ENCODE data around the gene NUCB1. TPM values are rescaled to one million over a fixed set of nuclear protein-coding genes. Genes with fewer than 3 reads are reported as not detected.

The NUCB1 gene
- total RNA-seq, 2 experiments from 2014 or later, result 90.6 to 91.7 TPM

DNA sequence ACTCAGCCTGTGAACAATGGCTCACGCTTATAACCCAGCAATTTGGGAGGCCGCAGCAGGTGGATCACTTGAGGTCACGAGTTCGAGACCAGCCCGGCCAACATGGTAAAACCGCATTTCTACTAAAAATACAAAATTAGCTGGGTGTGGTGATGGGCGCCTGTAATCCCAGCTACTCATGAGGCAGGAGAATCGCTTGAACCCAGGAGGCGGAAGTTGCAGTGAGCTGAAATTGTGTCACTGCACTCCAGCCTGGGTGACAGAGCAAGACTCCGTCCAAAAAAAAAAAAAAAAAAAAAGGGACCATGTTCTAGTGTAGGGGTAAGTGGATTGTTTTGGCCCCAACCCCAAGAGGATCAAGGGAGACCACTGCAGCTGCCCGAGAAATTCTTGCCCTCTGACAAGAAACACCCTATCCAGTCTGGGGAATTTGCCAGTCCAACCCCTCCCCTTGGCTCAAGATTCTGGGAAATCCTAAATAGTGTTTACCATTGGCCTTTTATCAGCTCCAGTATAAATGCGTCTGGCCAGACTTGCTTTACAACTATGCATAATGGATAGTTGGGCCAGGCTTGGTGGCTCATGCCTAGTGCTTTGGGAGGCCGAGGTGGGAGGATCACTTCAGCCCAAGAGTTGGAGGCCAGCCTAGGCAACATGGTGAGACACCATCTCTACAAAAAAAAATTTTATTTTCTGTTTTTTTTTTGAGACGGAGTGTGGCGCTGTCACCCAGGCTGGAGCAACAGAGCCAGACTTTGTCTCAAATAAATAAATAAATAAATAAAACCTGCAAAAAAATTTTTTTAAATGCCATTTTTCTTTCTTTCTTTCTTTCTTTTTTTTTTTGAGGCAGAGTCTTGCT lies 28.3 kb downstream of the NUCB1 start:
- no peak for DNase-seq
- no peaks in the 10 kb centered on the region for H3K9me3 Mint-ChIP-seq
- H3K27ac Mint-ChIP-seq, result no peak overlapping the region
- H3K36me3 Mint-ChIP-seq, result no peaks in the 10 kb centered on the region
- peaks cover 6% of the 10 kb centered on the region for H3K27me3 Mint-ChIP-seq
- H3K4me1 Mint-ChIP-seq, result peaks cover 7% of the 10 kb centered on the region
- no peak overlapping the region for H3K4me3 Mint-ChIP-seq

DNA sequence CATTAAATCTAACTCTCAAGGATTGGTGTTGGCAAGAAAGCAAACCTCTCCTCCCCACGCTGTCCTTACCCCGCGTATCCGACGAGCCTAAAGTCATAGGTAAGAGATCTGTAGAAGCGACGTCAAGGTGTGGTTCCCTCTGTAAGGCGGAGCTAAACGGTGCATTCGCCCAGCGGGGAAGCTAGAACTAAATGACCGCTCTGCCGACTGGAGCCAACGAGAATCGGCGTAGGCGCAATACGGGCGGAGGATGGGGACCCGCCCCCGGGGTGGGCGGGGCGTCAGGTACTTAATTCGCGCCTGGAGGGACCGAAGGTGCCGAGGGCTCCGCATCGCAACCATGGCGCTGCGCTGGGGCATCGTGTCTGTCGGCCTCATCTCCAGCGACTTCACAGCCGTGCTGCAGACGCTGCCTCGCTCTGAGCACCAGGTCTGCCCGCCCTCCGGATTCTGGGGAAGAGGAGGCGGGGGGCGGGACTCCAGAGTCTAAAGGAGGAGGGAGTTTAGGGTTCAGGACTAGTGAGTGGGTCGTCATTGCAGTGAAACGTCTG lies 33.3 kb downstream of the NUCB1 start, which contains the start of gene DHDH:
Gene DHDH (plus strand): TSS at position 318 of the 551 bp plus-strand sequence. CDS start 23 bp downstream, at position 341.
- DNase-seq, result peak; percentile 85
- H3K4me3 Mint-ChIP-seq, result peak within 1 kb of the TSS; percentile 79
- peaks cover 6% of the 10 kb centered on the region for H3K27me3 Mint-ChIP-seq
- H3K36me3 Mint-ChIP-seq, result no peaks in the 10 kb centered on the region
- H3K9me3 Mint-ChIP-seq, result no peaks in the 10 kb centered on the region
- peak within 1 kb of the TSS; percentile 25 for H3K27ac Mint-ChIP-seq
- peaks cover 10% of the 10 kb centered on the region for H3K4me1 Mint-ChIP-seq

DNA sequence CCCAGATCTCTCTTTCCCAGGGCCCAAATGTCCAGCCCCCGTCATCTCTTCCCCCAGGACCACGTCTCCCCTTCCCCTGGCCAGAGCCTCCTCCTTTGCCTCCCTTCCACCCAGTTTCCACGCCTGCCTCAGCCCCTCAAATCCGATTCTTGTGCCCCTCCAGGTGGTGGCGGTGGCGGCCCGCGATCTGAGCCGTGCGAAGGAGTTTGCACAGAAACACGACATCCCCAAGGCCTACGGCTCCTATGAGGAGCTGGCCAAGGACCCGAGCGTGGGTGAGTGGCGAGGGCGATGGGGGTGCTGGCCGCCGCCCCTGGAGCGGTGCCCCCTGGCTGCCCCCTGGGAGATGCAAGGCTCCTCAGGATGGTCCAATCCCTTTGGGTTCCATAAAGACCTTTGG lies 34.7 kb downstream of the NUCB1 start:
- Mint-ChIP-seq H3K36me3 (peaks cover 4% of the 10 kb centered on the region), H3K27me3 (peaks cover 6% of the 10 kb centered on the region), H3K4me3 (no peak overlapping the region), H3K27ac (no peak overlapping the region), H3K4me1 (peaks cover 10% of the 10 kb centered on the region), H3K9me3 (no peaks in the 10 kb centered on the region)
- DNase-seq, result no peak

DNA sequence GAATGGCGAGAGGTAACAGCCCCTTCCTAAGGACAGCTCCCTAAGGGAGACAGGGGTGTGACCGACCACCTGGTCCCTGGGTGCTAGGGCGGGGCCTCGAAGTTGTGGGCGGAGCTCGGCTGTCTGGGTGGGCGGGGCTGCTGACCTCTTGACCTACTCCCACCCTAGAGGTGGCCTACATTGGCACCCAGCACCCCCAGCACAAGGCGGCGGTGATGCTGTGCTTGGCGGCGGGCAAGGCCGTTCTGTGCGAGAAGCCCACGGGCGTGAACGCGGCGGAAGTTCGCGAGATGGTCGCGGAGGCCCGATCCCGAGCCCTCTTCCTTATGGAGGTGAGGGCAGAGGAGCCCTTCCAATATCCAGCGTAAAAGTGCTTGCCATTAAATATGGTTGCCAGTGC lies 35.8 kb downstream of the NUCB1 start:
- no peak for DNase-seq
- peaks cover 9% of the 10 kb centered on the region for H3K36me3 Mint-ChIP-seq
- H3K4me3 Mint-ChIP-seq, result no peak overlapping the region
- H3K27ac Mint-ChIP-seq, result no peak overlapping the region
- no peaks in the 10 kb centered on the region for H3K9me3 Mint-ChIP-seq
- peaks cover 10% of the 10 kb centered on the region for H3K4me1 Mint-ChIP-seq
- peaks cover 6% of the 10 kb centered on the region for H3K27me3 Mint-ChIP-seq

DNA sequence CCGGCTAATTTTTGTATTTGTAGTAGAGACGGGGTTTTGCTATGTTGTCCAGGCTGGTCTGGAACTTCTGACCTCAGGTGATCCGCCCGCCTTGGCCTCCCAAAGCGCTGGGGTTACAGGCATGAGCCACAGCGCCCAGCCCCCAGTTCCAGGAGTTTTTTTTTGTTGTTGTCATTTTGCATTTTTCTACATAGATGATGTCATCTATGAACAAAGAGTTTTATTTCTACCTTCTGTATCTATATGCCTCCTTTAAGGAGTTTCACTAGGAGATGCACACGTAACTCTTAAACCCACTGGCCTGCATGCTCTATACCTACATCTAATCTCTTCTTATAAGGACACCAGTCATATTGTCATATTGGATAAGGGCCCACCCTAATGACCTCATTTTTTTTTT lies 38.1 kb downstream of the NUCB1 start:
- no peak overlapping the region for H3K27ac Mint-ChIP-seq

DNA sequence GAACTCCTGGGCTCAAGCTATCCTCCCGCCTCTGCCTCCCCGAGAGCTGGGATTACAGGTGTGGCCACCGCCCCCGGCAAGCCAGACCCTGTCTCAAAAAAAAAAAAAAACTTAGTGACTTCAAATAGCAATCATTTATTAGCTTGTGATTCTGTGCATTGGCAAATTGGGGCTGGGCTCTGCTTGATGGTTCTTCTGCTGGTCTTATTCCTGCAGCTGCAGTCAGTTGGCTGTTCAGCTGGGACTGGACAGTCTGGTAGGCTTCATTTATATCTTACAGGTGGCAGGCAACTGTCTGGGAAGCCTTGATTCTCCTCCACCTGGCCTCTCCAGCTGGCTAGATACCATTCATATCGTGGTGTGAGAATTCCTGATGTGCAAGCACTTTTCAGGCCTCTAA lies 40.8 kb downstream of the NUCB1 start:
- no peaks in the 10 kb centered on the region for H3K9me3 Mint-ChIP-seq
- H3K27ac Mint-ChIP-seq, result no peak overlapping the region
- peaks cover 18% of the 10 kb centered on the region for H3K36me3 Mint-ChIP-seq
- H3K4me3 Mint-ChIP-seq, result no peak overlapping the region
- H3K4me1 Mint-ChIP-seq, result no peaks in the 10 kb centered on the region
- no peaks in the 10 kb centered on the region for H3K27me3 Mint-ChIP-seq
- DNase-seq, result no peak

More for the DNA sequence above, 38.1 kb downstream of the NUCB1 start:
- no peaks in the 10 kb centered on the region for H3K9me3 Mint-ChIP-seq
- H3K36me3 Mint-ChIP-seq, result peaks cover 18% of the 10 kb centered on the region
- no peak for DNase-seq
- H3K4me1 Mint-ChIP-seq, result peaks cover 8% of the 10 kb centered on the region
- H3K4me3 Mint-ChIP-seq, result no peak overlapping the region
- H3K27me3 Mint-ChIP-seq, result peaks cover under 1% of the 10 kb centered on the region

DNA sequence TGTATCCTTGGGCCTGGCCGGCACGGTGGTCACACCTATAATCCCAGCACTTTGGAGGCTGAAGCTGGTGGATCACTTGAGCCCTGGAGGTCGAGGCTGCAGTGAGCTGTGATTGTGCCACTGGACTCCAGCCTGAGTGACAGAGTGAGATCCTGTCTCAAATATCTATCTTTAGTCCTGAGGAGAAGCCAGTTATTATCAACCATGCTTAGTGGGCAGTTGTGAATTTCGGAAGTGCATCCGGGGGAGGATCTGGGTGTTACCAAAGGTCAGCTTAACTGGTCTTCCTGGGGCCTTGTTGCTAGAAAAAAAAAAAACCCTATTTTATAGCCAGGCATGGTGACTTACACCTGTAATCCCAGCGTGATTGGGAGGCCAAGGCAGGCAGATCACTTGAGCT lies 43.0 kb downstream of the NUCB1 start:
- Mint-ChIP-seq H3K9me3 (peaks cover 2% of the 10 kb centered on the region), H3K27me3 (no peaks in the 10 kb centered on the region), H3K4me3 (no peak overlapping the region), H3K4me1 (no peaks in the 10 kb centered on the region), H3K27ac (no peak overlapping the region), H3K36me3 (peaks cover 18% of the 10 kb centered on the region)
- DNase-seq, result no peak

DNA sequence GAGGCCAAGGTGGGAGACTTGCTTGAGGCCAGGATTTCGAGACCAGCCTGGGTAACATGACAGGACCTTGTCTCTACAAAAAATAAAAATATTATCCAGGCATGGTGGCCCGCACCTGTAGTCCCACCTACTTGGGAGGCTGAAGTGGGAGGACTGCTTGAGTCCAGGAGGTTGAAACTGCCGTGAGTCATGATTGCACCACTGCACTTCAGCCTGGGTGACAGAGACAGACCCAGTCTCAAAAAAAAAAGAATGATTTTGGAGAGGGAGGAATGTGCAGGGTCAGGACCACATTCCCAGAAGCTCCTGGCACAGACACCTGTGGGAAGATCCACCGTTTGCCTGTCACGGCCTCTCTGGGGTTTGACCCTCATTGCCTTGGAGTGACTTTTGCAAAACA lies 45.3 kb downstream of the NUCB1 start:
- no peak overlapping the region for H3K27ac Mint-ChIP-seq
- no peak for DNase-seq
- H3K9me3 Mint-ChIP-seq, result peaks cover 4% of the 10 kb centered on the region
- H3K4me1 Mint-ChIP-seq, result no peaks in the 10 kb centered on the region
- H3K4me3 Mint-ChIP-seq, result no peak overlapping the region
- H3K27me3 Mint-ChIP-seq, result no peaks in the 10 kb centered on the region
- H3K36me3 Mint-ChIP-seq, result peaks cover 12% of the 10 kb centered on the region

DNA sequence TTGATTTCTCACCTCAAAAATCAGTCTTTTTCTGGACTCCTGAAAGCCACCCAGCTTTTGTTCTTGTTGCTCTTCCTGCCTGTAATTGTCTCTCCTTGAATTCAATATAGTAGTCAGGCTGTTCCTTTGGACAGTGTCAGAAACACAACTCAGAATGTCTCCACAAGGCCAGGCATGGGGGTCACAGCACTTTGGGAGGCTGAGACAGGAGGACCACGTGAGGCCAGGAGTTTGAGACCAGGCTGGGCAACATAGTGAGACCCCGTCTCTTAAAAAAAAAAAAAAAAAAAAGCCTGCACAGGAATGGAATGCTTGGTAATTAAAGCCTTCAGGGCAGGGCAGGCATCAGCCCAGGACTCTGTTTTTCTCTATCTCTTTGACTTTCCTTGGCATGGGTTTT lies 45.7 kb downstream of the NUCB1 start:
- DNase-seq, result no peak
- Mint-ChIP-seq H3K4me1 (no peaks in the 10 kb centered on the region), H3K4me3 (no peak overlapping the region), H3K27me3 (no peaks in the 10 kb centered on the region), H3K9me3 (peaks cover 4% of the 10 kb centered on the region), H3K36me3 (peaks cover 10% of the 10 kb centered on the region), H3K27ac (no peak overlapping the region)

DNA sequence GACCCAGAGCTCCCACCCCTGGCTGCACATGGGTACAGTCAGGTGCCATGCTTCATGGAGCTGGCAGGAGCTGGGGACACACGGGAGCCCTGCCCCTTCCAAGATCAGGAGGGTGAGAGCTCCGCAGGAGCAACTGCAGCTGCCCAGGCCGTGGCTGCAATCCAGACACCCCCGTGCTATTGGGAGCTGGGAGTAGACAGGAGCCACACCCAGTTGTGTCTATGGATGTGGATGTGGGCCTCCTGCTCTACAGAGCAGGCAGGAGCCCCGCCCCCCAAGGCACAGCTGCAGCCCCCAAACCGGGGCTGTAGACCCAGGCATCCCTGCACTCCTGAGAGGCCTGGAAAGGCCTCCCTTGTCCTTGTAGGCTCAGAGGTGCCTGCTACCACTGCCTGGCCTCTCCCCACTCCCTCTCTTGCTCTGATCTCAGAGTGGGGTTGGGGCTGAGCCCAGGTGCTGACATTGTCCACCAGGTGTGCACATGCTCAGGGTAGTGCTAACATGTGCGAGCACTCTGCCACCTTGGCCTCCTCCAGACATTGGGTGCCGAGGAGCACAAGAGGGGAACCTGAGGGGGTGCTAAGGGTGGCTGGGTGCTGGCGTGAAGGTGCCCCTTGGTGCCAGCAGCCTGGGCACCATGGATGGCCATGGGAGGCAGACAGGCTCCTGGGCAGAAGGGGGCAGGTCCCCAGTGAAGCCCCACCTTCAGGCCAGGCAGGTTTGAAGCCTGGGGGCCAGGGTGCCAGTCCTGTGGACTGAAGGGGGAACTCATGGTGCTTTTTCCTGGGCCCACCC lies 46.5 kb downstream of the NUCB1 start:
- Mint-ChIP-seq H3K9me3 (peaks cover 4% of the 10 kb centered on the region), H3K4me3 (no peak overlapping the region), H3K27me3 (no peaks in the 10 kb centered on the region), H3K4me1 (no peaks in the 10 kb centered on the region), H3K27ac (no peak overlapping the region), H3K36me3 (peaks cover 3% of the 10 kb centered on the region)
- no peak for DNase-seq

DNA sequence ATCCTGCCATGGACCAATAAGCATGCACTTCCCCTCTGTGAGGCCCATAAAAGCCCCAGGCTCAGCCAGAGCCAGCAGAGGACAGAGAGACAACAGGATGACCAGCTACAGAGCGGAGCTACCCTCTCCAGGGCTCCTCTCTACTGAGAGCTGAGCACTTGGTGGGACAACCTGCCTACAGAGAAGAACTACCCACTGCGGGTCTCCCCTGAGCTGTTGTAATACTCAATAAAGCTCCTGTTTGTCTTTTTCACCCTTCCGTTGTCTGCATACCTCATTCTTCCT lies 47.1 kb downstream of the NUCB1 start:
- DNase-seq, result no peak
- no peak overlapping the region for H3K4me3 Mint-ChIP-seq
- H3K27ac Mint-ChIP-seq, result no peak overlapping the region
- peaks cover 4% of the 10 kb centered on the region for H3K9me3 Mint-ChIP-seq
- no peaks in the 10 kb centered on the region for H3K4me1 Mint-ChIP-seq
- no peaks in the 10 kb centered on the region for H3K27me3 Mint-ChIP-seq
- H3K36me3 Mint-ChIP-seq, result peaks cover under 1% of the 10 kb centered on the region

DNA sequence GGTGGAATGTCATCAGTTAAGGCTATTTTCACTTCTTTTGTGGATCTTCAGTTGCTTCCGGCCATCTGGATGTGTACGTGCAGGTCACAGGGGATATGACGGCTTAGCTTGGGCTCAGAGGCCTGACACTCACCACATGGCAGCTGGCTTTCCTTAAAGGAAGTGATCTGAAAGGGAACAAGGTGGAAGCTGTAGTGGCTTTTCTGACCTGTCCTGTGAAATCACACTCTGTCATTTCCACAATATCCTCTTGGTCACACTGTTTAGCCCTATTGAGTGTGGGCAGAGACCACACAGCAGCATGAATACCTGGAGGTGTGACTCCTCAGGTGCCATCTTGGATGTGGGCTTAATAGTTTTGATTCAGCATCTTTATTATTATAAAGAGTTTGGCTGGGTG lies 50.0 kb downstream of the NUCB1 start:
- H3K9me3 Mint-ChIP-seq, result peaks cover 4% of the 10 kb centered on the region
- no peaks in the 10 kb centered on the region for H3K36me3 Mint-ChIP-seq
- H3K27ac Mint-ChIP-seq, result no peak overlapping the region
- H3K4me3 Mint-ChIP-seq, result no peak overlapping the region
- H3K4me1 Mint-ChIP-seq, result peaks cover 4% of the 10 kb centered on the region
- H3K27me3 Mint-ChIP-seq, result no peaks in the 10 kb centered on the region
- DNase-seq, result no peak

DNA sequence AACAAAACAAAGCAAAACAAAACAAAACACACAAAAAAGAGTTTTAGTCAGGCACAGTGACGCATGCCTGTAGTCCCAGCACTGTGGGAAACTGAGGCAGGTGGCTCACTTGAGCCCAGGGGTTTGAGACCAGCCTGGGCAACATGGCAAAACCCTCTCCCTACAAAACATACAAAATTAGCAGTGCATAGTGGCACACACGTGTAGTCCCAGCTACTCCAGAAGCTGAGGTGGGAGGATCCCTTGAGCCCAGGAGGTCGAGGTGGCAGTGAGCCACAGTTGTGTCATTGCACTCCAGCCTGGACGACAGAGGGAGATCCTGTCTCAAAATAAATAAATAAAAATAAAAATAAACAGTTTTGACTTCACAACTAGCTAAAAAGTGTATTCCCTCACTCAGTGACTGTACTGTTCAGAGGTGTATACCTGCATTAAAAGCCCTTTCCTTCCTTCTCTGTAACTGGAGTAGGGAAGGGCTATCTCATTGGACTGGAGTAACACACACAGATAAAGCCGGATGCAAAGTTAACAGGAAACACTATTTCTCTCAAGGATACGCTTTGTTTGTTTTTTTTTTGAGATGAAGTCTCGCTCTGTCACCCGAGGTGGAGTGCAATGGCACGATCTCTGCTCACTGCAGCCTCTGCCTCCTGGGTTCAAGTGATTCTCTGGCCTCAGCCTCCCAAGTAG lies 50.9 kb downstream of the NUCB1 start:
- Mint-ChIP-seq H3K4me3 (no peak overlapping the region), H3K4me1 (peaks cover 10% of the 10 kb centered on the region), H3K9me3 (peaks cover 4% of the 10 kb centered on the region), H3K27me3 (no peaks in the 10 kb centered on the region), H3K36me3 (peaks cover 5% of the 10 kb centered on the region), H3K27ac (no peak overlapping the region)
- DNase-seq, result no peak

DNA sequence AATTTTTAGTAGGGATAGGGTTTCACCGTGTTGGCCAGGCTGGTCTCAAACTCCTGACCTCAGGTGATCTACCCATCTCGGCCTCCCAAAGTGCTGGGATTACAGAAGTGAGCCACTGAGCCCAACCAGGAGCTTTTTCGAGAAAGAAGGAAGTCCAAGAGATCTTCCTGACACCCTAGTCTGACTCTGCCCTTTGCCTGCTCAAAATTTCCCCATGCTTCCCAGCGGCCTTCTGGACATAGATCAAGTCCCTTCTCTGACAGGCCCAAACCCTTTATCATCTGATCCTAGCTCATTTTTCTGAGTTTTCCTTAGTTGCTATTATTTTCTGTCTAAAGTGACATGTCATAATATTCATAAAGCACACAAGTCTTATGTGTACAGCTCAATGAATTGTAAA lies 53.0 kb downstream of the NUCB1 start:
- Mint-ChIP-seq H3K4me1 (peaks cover 21% of the 10 kb centered on the region), H3K36me3 (peaks cover 23% of the 10 kb centered on the region), H3K9me3 (peaks cover 2% of the 10 kb centered on the region), H3K27me3 (no peaks in the 10 kb centered on the region), H3K27ac (no peak overlapping the region), H3K4me3 (no peak overlapping the region)
- DNase-seq, result no peak
